ENCODE results near the gene SLC6A20.

GRCh38 chr3:45826321-45826720 lies 30.0 kb upstream of the SLC6A20 start:
- TF ChIP-seq CTCF (IDR thresholded peaks at IDR 0.05) (no peak), POLR2A (IDR thresholded peaks at IDR 0.05) (no peak)
